ENCODE data around the gene RFTN1.
"Not testable (repeated sequence)": the region's sequence is repeated elsewhere in the genome, so short reads cannot be mapped to it uniquely, and the experiment has no call there.

RFTN1 gene

DNA sequence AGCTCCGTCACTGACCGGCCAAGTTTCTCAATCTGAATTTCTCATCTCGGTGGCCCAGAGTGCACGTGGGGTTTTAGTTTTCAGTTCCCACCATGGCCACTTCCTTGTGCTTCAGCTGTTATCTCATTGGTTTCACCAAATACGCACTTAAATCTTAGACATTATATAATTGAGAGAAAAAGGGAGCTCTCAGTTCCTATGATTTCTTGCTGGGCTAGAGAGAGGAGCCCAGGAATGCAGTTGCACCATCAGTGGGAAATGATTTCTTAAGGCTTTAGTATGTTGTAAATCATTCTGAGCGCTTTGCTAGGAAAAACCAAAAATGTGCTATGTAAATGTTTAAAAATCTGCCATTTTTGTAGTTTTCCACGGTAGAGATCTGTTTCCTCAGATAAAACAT lies 195.3 kb downstream of the RFTN1 start:
- DNase-seq = no peak

DNA sequence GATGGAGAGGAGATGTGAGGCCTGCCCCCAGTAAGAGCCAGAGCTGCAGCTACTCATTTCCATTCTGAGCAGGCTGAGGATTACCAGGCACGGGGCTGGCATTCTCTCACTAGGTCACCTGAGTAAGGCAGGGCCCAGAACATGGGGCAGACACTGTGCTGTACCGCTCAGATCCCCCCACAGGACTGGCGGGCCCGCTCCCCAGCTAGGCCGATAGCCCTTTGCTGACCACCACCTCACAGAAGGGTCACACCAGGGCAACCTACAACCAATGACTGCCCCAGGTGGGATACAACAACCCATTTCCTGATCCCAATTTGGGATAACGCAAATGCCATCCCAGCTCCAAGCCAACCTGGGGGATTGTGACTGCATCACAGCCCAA lies 195.9 kb downstream of the RFTN1 start:
- no peak for DNase-seq

DNA sequence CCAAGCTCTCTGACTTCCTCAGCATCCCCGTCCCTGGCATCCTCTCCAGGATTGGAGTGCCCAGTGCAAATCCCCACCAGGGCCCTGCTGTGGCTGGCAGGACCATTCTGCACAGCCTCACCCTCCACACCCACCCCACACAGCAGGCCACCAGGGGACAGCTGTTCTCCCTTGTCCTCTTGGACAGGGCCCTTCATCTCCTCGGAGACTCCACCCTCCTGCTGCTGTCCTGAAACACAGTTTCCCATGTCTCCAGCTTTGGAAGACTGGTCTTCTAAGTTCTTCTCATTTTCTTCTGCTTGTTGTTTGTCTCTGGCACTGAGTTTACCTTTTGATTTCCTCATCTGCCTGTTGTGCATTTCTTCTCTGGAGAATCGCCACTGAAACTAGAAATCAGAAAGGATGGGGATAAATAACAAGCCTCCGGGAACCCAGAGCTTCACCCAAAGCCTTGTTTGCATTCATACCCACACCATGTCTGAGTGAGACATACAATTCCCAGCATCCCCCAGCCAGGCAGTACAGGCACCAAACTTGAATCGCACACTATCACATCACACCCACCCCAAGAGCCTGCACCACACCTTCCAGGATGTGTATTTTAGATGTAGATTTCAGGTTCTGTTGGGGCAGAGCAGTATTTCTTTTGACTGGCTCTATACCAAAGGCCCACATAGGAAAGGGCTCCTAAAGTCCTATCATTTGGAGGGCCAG lies 196.5 kb downstream of the RFTN1 start:
- DNase-seq = no peak

DNA sequence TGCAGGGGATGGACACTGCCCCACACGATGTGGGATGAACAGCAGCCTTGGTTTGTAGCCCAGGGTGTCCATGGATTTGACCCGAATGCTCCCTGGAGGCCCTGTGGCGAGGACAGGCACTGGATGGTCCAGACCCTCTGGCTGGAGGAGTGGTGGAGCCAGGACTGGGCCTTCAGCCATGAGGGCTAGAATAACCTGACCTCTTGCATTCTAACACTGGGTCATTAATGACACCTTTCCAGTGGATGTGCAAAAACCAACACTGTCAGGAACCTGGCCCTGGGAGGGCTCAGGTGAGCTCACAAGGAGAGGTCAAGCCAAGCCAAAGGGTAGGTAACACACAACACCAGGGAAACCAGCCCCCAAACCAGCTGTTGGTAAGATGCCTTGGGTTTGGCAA lies 197.1 kb downstream of the RFTN1 start:
- DNase-seq = no peak

DNA sequence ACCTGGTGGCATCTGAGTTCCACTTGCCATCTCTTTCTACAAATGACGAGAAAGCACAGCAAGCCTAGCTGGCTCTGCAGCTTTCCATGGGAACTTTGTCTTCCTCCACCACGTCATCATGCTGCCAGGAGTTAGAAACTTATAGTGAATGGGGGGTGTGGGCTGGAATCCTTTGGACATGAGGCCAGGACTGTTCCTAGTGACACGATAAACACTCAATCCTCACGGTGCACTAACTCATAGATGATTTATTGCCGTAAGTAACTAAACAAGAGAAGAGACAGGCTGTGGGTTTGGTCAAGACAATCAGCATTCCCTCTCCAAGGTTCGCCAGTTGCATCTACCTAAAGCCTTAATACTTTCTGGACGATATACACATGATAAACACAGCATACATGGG lies 197.9 kb downstream of the RFTN1 start:
- no peak for DNase-seq

DNA sequence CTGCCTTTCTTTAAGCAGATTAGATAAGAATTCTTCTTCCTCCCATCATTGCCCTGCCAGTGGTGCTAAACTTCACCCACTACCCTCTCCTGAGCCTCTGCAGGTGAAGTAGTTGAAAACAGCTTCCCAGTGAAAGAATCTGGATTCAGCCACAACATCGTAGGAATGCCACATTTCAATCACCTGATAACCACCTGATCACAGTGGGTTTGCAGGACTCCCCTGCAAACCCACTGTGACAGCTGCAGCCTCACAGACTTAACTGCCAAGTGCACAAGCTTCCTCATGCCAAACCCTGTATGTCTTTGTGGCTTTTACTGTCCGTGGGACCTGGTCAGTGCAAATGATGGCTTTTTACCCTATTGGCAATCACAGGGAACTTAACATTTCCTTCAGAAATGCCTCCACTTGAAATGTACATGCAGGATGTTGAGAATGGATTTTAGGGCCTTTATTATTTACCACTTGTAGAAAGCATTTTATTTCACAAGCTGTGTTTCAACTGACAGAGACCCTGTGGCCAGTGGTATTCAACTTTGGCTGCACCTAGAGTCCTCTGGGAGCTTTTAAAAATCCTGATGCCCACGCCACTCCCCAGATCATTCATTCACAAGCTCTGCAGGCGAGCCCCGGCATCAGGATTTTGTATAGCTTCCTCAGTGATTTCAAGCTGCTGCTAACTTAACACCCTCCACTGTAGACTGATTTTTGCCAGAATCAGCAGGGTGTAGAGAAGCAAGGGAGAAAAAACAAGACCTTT lies 199.4 kb downstream of the RFTN1 start:
- DNase-seq = no peak

DNA sequence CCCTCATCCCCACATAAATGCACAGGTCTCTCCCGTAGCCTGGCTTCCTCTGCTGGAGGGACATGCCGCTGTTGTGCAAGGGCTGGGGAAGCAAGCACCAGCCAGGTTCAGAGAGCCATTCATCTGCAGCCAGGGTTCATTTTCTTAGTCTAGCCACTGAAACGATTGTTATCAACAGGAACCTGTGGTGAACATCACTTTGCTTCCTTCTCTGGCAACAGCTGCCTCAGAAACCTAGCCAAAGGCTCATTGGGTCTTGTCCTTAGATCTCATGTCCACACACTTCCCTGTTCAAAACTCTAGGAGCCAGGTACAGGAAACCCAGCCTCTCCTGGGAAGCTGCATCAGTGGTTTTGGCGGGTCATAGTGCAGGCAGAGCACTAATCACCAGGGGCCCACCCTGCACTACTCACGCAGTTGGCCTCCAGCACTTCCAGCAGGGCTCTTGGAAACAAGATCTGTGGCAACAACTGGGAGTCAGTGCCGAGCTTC lies 201.5 kb downstream of the RFTN1 start:
- DNase-seq = peak; percentile 42 to 74 (median 58)

DNA sequence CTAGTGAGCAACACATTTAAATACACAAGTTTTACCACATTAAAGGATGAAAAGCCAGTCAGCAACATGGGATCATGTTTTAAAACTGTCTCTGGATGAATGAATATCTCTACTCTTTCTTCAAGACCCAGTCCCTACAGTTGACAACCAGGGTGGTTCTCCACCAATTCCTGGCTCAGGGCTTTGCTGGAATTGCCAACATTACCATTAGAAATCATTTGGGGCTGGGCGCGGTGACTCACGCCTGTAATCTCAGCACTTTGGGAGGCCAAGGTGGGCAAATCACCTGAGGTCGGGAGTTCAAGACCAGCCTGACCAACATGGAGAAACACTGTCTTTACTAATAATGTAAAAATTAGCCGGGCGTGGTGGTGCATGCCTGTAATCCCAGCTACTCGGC lies 203.0 kb downstream of the RFTN1 start:
- not testable (repeated sequence) for DNase-seq

DNA sequence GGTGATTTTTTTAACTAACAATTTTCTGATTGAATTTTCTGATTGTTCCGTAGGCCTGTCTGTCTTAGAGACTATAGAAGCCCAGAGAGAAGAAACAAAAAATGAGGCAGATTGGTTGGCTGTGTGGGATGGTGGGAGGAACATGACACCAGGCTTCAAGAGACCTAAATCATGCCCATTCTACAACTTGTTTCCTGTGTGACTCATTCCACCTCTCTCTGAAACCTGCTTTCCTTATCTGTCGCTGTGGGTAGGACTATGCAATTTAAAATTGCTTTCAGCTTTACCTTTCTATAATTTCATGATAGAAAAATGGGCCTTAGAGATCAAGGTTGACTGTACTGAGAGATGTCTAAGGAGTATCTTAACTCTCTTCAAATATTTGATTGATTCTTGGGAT lies 203.9 kb downstream of the RFTN1 start:
- peak in 5 of 6 experiments; percentile 39 to 61 (median 58) for DNase-seq

DNA sequence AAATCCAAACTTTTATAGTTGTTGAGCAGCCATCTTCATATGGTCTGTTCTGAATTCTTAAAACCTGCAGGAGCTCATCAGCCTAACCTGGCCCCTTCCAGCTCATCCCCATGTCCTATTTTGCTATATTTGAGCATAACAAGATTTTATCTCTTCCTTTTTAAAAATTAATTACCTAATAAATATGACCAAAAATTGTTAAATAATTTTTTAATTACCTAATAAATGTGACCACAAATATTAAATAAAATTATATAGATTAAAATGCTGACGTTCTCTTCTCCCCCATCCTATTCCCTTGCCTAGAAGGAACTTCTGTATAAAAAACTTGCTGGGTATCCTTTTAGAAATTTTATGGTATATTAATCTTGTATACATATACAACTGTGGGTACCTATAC lies 204.8 kb downstream of the RFTN1 start:
- no peak for DNase-seq

DNA sequence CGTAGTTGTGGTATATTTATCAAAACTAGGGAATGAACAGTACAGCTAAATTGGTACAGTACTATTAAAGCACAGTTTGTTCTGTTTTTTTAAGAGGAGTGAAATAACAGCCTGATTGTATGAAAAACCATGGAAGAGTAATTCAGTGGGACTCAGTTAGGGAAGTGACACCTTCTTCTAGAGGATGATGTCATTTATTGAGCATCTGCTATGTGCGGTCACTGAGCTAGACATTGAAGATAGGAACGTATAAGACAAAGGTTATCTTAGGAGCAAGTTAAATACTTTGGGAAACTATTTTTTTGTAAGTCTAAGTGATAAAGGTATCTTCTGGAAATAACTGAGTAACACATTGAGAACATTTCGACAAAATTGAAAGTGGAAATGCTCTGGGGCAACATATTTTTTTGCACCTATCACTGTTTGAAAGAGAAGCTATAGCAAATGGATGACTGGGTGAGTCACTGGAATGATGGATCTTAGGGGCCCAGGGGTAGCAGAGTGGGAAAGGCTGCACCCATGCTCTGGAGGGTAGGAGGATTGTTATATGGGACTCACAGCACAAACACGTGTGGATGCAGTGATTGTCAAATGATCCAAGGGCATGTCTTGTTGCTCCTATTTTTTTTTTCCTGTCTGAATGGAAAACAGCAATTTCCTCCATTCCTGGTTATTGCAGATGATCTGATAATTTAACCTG lies 205.5 kb downstream of the RFTN1 start:
- DNase-seq = no peak

DNA sequence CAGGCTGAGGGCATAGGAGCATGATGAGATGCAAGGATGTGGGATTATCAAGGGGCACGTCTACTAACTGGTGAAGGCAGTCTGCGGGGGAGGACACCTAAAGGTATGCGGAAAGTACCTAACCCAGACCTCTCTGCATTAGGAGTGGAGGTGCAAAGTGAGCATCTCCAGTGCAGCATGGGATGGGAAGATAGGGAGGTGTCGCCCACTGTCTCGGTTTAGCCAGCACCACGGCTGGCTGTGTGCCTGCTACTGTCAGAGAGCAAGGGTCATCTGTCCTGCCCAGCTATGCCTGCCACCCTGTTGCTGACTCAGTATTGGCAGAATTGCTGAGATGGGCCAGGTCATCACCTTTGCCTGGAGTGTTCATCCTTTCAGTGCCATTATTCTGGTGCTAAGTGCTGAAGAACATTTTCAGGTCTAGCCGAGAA lies 208.4 kb downstream of the RFTN1 start:
- DNase-seq = peak in 4 of 6 experiments; percentile 28 to 43 (median 34)

DNA sequence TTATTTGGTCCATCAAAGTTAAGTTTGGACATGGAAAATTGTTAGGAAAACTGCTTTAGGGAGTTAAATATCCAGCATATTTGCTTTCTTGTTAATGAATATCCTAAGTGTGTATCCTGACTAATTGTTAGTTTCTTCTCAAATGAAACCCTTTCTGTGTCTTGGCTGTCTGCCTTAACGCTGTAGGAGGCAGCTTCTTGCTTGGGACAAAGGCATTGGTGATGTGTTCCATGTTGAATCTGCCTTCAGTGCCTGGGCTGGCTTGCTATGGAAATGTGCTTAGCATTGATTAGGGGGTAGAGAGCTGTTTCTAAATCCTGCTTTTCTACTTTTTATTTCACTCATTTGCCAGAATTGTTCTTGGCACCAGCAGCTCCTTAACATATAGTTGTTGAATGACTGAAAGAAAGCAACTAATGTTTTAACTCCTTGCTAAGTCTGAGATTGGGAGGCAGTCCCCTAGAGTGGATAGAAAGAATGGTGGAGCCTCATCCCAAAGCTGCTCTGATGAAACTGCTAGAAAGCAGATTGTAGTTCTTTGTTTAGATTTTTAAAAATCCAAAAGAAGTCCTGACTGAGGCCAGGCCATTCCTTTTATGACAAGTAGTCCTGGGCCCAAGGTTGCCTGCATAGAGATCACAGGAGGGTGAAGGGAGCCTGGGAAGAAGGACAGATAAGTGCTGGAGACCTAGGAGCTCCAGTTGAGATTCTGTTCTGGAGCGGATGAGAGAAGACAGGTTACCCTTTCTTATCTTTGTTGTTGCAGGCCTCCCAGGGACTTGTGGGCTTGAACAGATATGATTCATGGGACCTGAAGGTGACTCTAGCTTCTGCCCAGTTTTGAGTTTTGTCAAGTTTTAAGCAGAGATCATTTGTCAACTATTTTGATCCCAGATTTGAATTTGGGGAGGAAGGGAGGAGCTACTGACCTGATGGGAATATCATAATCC lies 209.2 kb downstream of the RFTN1 start:
- DNase-seq = no peak

DNA sequence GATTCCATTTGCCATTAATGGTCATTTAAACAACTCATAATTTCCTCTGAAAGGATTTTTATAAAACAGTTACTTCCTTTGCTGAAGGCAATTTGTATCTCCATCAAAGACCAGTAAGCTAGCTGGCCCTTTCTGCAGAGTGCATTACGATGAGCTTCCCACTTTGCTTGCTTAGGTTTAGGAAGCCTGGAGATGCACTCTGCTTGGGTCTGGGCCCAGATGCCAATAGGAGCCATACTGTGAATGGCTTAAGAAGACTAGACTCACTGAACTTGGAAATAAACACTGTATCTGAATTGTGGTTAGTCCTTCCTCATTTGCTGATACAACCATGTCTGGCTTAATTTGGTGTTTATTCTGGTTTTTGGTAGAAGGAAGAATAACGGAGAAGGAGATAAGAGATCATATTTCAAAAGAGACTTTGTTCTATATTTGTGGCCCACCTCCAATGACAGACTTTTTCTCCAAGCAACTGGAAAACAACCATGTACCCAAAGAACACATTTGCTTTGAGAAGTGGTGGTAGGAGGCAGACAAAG lies 210.4 kb downstream of the RFTN1 start:
- DNase-seq = no peak

DNA sequence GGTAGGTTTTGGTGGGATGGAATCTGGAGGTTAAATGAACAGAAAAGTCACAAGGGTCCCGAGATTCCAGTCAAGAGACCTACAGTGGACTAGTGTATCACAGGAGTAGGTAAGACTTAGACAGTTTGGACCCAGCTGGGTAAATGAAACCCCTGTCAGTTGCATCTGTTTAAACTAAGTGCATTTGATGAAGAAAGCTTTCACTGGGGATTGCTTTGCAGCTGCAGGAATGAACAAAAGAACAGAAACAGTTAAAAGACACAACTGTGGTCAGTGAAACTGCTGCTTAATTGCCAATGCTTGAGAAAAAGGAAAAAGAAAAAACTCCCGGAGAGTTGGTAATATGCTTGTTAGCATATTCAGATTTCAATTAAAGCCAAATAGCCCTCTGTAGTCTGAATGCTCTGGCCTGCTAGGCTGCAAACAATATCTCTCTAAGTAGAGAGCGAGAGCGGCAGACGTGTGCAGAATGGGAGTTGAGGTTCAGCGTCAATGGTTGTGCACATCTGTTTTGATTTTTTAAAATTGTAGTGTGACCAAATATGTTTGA lies 211.3 kb downstream of the RFTN1 start:
- DNase-seq = no peak

DNA sequence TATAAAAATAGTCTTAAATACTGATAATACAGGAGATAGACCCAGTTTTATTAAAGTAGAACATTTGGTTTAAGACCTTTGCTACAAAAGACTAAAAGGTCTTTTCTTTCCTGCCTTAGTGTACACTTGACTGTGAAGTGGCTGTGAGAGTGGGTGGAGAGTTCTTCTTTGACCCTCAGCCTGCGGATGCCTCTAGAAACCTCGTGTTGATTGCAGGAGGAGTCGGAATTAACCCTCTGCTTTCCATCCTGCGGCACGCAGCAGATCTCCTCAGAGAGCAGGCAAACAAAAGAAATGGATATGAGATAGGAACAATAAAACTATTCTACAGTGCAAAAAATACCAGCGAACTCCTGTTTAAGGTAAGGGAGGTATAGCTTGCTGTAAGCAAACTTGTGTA lies 212.0 kb downstream of the RFTN1 start:
- no peak for DNase-seq

DNA sequence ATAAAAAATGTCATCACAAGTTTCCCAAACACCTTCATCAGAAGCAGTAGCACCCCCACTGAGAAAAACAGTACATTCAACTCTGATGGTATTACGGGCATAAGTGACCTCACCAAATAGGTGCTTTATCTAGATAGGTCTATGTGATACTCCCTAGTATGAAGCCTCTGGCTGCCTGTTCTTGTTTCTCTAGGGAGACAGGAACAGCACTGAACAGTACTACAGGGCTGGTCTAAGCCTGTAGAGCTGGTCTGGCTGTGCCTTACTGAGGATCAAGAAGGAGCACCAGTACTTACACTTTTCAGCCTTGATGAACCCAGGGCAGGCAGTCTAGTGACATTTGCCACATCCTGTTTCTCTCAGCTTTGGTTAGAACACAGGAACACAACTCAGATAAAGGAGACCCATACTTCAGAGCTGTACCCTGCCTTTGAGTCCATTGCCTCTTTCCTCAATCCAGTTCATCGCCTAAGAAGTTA lies 212.6 kb downstream of the RFTN1 start:
- DNase-seq = peak in 5 of 6 experiments; percentile 35 to 82 (median 79)

DNA sequence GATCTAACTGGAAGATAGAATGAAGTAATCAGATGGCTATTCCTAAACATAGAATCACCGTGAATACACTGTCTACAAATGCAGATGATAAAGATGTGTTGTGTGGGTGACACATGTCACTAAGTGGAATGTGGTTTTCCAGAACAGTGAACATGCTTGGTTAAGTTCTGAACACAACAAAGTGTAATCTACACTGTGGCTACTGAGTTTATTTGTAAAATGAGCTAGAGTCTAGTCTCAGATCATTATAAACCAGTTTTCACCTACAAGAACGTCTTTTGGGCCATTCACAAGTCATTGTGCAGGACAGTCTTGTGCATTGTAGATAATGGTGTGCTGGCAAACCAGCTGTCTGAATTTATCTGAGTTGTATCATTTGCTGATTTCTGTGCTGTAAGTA lies 213.2 kb downstream of the RFTN1 start:
- DNase-seq = peak in 1 of 6 experiments; percentile 20

DNA sequence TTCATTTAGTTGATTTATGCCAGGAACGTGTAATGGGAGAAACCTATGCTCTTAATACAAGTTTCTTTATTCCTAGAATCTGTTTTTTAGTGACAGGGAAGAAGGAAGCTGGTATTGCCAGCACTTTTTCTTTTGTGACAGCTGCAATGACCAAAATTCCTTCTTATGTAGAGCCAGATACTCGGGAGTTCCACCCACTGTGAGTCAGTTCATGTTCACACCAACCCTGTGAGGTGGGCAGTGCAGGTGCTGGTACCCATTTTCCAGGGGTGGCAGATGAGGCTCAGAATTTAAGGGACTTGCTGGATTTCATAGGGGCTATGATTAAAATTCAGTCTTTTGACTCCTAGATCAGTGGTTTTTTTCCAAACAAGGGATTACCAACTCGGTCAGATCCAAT lies 213.8 kb downstream of the RFTN1 start:
- DNase-seq = no peak

DNA sequence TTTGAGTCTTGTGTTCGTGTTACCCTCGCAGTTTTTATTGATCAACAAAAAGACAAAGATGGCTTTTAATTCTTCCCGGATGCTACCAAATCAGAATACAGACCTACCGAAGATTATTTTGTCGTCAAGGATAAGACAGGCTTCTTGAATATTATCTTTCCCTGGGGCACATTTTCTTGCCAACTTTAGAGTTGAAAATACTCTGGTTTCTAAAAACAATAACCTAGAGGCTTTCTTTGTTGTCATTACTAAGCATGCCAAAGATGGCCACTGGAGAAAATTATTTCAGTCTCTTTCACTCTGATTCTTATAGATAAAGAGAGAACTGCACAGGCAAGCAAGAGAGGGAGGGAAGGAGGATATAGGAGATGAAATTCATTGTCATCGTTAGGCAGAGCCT lies 214.6 kb downstream of the RFTN1 start:
- DNase-seq = no peak

DNA sequence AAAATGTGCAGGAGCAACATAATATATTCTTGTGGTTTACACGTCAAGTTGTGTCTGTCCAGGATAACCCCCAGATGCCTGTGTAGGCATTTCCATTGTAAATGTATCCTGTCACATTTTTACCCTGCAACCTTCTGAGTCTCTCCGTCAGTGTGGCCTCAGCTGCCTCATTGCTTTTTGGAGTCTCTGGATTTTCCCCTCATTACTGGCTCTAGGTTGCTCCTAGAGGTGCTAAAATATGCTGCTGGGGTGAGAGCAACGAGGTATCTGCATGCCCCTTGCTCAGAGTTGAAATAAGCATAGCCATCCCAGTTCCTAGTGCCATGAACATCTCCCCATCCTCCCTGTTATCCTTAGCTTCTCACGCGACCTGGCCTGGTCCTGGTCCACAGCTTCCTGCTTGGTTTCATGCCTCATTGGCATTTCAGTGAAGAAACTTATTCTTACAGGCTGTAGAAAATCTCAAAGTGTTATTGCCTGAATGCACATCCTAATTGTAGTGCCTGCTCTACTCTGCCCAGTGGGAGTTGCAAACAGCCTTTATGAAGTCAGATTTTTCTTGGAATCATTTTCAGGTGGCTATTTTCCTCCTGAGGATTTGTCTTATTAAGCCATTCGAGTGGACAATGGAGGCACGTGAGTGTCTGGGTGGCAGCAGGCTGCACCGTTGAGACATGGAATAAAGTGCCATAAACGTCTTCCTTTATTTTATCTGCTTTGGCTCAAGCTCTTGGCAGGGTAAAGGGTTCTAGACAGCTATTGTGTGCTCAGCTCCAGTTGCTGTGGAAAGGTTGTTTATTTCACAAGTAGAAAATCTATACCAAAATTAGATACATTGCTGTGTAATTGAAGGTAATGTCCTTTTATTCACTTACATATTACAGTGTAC lies 215.3 kb downstream of the RFTN1 start:
- DNase-seq = no peak

All from stimulated activated naive CD4-positive, alpha-beta T cell (primary cell).